ENCODE results near the gene FGA. TPM values are rescaled to one million over a fixed set of nuclear protein-coding genes. Genes with fewer than 3 reads are reported as not detected.
"Not testable (repeated sequence)": the region's sequence is repeated elsewhere in the genome, so short reads cannot be mapped to it uniquely, and the experiment has no call there.

Gene FGA
- total RNA-seq, 2 experiments from 2014 or later, result not detected

DNA sequence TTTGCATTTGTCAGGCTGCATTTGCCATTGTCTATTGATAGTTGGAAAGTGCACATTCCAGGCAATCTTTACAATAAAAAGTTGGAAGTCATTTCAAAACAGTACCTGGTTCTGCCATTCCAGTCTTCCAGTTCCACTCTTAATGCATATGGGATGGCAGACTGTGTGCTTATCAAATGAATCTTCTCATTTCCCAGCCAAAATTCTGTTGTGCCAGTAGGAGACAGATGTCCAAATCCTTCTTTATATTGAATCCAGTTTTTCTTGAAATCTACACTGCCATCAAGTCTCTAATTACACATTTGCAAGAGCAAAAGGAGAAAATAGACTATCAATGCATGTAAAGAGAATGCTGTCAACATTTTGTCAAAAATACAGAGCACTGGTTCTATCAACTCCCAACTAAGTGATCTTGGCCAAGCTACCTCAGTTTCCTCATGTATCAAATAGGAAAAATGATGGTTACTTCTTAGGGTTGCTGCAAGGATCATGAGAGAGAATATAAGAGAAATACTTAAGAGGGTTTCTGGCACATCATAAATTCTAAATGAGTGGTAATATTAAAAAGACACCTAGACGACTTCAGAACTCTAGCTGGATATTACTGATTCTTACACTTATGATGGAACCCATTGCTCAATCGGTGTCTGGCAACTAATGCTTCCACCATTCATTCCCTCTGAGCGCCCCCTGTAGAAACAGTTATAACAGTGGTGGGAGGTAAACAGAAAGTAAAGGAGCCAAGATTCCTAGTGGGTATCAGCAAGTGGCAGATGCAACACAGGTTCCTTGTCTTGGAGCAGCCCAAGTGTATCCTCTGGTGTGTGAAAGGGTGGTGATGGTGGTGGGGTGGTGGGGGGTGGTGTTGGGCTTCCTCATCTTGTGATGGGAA, 18.1 kb upstream of the FGA start:
- DNase-seq (no peak), ATAC-seq (no peak)
- Mint-ChIP-seq H3K36me3 (ENCODE audit: low read depth) (no peaks in the 10 kb centered on the region), H3K27ac (no peak overlapping the region), H3K9me3 (ENCODE audit: low read depth) (no peaks in the 10 kb centered on the region), H3K4me3 (no peak overlapping the region), H3K4me1 (no peaks in the 10 kb centered on the region), H3K27me3 (peaks cover 16% of the 10 kb centered on the region)
- ChIA-PET CTCF (interaction anchor here (0.9 to 2.3 kb wide), 3 partner anchors 10 to 55 kb away, joined by 3 to 12 read pairs (median 4); no protein-coding TSS in a partner anchor), POLR2A (no interaction called here)
- intact Hi-C loops (cut with DNase I, micrococcal nuclease), result no loop called here

DNA sequence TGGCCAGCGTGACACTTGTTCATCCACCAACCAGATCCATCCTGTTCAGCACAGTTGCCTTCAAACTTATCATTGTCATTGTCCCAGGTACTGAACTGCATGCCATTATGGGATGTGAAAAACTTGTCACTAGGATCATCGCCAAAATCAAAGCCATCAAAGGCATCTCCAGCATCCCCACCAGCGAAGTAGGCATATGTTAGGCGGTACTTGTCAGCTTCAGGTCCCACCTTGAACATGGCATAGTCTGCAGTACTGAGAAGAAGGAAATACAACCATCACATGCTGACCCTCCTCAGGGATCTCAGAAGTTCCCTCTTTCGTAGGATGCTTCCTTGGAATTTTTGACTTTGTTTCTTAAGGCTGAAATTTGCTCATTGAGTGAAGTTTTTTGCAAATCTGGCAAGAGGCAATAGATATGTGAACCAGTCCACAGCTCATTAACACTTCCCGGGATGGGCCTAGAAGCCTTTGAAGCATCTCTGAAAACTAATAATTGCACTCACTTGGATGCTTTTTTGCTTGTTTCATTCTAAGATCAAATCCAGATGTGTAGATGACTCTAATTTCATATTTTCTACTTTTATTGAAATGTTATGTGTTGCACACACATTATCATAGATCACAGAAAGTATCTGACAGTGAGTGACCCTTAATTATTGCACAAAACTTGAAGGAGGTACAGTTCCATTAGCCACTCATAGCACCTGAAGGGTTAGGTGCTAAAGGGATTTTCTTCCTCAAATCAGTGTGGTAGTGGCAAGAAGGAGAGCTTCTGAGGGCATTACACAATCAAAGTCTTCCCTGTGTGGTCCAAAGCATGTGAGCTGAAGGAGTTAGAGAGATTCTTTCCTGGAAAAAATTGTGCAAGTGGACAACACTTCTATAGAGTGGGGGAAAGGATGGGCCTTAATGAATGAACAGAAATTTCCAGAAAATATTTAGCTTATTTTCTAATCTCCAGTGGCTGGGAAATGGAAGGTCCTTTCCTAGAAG, 16.5 kb upstream of the FGA start:
- peaks cover 18% of the 10 kb centered on the region for H3K27me3 Mint-ChIP-seq

DNA sequence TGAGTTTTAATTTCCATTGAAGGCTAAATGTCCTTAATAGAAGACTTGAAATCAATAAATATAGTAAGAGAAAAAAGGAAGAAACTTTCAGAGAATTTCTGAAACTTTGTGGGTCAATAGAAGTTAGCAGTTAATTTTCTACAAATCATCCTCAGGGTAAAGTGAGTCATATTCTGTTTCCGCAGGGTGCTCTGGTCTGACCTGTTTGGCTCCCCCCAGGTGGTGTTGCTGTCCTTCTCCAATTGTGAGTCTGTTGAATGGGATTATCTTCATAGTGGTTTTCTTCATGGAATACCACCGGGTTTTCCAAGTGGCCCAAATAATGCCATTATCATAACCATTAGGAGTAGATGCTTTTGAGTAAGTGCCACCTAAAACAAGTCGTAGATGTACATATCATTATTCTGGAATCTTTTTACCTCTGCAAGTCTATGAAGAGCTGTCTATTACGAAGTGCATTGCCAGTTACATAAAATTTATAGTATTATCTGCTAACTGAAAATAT, 14.2 kb upstream of the FGA start:
- Mint-ChIP-seq H3K4me3 (no peak overlapping the region), H3K9me3 (ENCODE audit: low read depth) (no peaks in the 10 kb centered on the region), H3K4me1 (peaks cover 4% of the 10 kb centered on the region), H3K27ac (no peak overlapping the region), H3K36me3 (ENCODE audit: low read depth) (no peaks in the 10 kb centered on the region), H3K27me3 (peaks cover 18% of the 10 kb centered on the region)
- intact Hi-C loops (cut with DNase I, micrococcal nuclease), result no loop called here
- DNase-seq, result no peak
- CTCF ChIA-PET, result no interaction called here
- ATAC-seq, result no peak
- POLR2A ChIA-PET, result no interaction called here

More for the DNA sequence above, 16.5 kb upstream of the FGA start:
- POLR2A ChIA-PET, result no interaction called here
- CTCF ChIA-PET, result interaction anchor here (0.5 to 0.9 kb wide), 2 partner anchors 48 to 58 kb away, joined by 3 read pairs; no protein-coding TSS in a partner anchor
- no peaks in the 10 kb centered on the region for H3K36me3 Mint-ChIP-seq (ENCODE audit: low read depth)
- no peaks in the 10 kb centered on the region for H3K9me3 Mint-ChIP-seq (ENCODE audit: low read depth)
- no peaks in the 10 kb centered on the region for H3K4me1 Mint-ChIP-seq
- ATAC-seq (no peak), DNase-seq (no peak)
- intact Hi-C loops (cut with DNase I, micrococcal nuclease), result no loop called here
- H3K27ac Mint-ChIP-seq, result no peak overlapping the region
- no peak overlapping the region for H3K4me3 Mint-ChIP-seq

DNA sequence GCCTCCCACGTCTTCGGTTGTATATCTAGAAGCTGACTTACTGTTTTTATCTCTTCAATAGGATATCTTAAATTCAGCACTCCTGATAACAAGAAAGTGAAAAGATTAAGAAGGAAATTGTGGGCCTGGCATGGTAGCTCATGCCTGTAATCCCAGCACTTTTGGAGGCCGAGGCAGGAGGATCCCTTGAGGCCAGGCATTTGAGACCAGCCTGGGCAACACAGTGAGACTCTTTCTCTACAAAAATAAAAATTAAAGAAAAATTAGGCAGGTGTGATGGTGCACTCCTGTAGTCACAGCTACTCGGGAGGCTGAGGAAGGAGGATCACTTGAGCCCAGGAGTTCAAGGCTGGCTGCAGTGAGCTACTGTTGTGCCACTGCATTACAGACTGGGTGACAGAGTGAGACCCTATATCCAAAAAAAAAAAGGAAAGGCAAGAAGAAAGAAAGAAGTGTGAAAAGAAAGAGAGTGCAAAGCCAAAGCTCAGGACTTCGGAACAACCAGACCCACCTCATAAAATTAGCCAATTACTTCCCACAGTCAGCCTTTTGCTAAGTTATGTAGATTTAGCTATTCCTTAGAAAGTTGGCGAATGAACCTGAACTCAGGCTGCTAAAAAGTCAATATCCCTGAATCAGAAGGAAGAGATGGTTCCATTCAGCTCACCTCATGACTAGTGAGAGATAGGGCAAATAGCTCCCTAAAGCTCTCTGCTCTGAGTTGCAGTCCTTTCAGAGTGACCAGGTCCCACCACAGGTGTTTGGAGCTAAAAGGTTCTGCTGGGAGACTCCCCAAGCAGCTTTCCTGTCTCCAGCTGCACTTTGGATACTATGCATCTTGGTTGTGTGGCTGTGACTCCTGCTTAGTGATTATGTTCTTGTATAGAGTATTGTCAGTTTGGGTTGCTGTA, 12.7 kb upstream of the FGA start:
- no peak overlapping the region for H3K4me3 Mint-ChIP-seq
- no peaks in the 10 kb centered on the region for H3K36me3 Mint-ChIP-seq (ENCODE audit: low read depth)
- H3K4me1 Mint-ChIP-seq, result peaks cover 4% of the 10 kb centered on the region
- peaks cover 10% of the 10 kb centered on the region for H3K27me3 Mint-ChIP-seq
- H3K27ac Mint-ChIP-seq, result no peak overlapping the region
- H3K9me3 Mint-ChIP-seq (ENCODE audit: low read depth), result no peaks in the 10 kb centered on the region
- POLR2A ChIA-PET, result interaction anchor here (0.7 kb wide), 1 partner anchor 20 kb away, joined by 4 read pairs; no protein-coding TSS in a partner anchor
- intact Hi-C loops (cut with DNase I, micrococcal nuclease), result no loop called here
- CTCF ChIA-PET, result interaction anchor here (0.6 to 1.4 kb wide), 4 partner anchors 16 to 45 kb away, joined by 3 to 4 read pairs (median 4); no protein-coding TSS in a partner anchor
- no peak for DNase-seq
- ATAC-seq, result no peak

DNA sequence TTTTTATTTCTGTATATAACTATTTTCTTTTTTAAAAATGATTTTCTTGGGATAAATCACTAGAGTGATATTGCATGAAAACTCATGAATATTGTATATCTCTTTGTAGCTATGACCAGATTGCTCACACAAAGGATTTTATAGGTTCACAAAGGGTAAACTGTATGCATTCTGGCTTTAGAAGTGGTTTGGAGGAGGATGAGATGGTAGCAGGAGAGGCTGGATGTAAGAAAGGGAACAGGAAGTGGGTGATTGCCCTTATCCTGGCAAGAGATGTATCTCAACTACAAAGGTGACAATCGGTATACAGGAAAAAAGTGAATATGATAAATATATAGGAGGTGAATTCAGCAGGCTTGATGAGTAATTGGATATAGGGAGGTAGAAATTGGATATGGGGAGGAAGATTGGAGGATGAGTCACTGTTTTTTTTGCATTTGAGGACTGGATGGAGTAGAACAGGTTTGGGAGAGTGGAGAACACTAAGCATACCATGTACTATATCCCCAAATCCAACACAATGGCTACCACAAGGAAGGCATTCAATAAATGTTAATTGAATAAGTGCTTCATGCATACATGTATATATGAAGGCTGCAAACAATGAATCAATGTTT, 12.0 kb upstream of the FGA start:
- DNase-seq (no peak), ATAC-seq (no peak)
- H3K9me3 Mint-ChIP-seq (ENCODE audit: low read depth), result no peaks in the 10 kb centered on the region
- no peak overlapping the region for H3K4me3 Mint-ChIP-seq
- H3K4me1 Mint-ChIP-seq, result peaks cover 4% of the 10 kb centered on the region
- POLR2A ChIA-PET, result no interaction called here
- intact Hi-C loops (cut with DNase I, micrococcal nuclease), result no loop called here
- no peak overlapping the region for H3K27ac Mint-ChIP-seq
- CTCF ChIA-PET, result interaction anchor here (1.3 to 1.4 kb wide), 2 partner anchors 15 to 24 kb away, joined by 3 to 4 read pairs; no protein-coding TSS in a partner anchor
- peaks cover 12% of the 10 kb centered on the region for H3K27me3 Mint-ChIP-seq
- no peaks in the 10 kb centered on the region for H3K36me3 Mint-ChIP-seq (ENCODE audit: low read depth)

DNA sequence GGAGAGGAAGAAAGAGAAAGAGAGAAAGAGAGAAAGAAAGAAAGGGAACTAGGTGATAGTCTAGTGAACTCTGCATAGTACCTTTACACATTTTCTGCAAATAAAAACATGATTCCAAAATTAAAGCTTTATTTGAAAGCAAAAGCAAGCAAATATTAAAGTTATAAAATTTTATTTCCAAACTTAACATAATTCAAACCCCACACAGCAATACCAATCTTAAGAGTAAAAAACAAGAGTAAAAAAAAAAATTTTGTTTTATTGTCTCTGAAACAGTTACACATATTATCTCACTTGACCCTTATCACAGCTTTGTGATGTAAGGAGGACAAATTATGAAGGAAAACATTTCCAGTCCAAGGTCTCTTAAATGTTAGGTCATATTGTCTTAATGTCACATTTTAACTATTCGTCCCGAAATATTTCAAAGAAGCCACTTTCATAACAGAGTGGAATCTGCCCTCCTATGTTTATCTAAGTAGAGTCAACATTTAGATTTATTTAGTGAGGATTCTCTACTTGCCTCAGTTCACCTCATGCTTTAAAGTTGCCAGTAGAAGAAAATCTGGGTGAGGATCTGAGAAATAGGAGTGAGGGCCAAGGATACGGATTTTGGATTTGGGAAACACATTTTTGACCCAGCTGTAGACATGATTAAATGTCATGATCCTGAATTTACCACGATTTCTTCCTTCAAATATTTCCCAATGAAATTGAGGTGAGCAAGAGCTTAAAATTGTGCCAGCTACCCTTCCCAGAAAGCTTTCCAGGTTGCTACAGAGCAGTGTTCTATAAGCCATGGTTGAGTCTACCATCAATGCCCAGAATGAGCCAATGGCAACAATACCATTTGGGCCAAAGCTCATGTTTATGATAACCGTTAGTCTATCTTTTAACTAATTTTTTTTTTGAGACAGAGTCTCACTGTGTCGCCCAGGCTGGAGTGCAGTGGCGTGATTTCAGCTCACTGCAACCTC, 7.5 kb upstream of the FGA start:
- no peak for DNase-seq
- Mint-ChIP-seq H3K36me3 (ENCODE audit: low read depth) (no peaks in the 10 kb centered on the region), H3K4me1 (peaks cover 4% of the 10 kb centered on the region), H3K27me3 (peaks cover 14% of the 10 kb centered on the region), H3K27ac (no peak overlapping the region), H3K9me3 (ENCODE audit: low read depth) (no peaks in the 10 kb centered on the region), H3K4me3 (no peak overlapping the region)
- ChIA-PET CTCF (no interaction called here), POLR2A (no interaction called here)
- intact Hi-C loops (cut with DNase I, micrococcal nuclease), result no loop called here
- ATAC-seq, result no peak

DNA sequence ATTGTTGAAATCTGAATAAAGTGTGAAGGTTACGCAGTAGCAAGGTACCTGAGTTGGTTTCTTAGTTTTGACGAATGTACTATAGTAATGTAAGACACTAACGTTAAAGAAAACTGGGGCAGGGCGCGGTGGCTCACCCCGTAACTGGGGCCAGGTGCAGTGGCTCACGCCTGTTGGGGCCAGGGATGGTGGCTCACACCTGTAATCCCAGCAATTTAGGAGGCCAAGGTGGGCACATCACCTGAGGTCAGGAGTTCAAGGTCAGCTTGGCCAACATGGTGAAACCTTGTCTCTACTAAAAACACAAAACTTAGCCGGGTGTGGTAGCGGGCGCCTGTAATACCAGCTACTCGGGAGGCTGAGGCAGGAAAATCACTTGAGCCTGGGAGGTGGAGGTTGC, 6.7 kb upstream of the FGA start:
- intact Hi-C loops (cut with DNase I, micrococcal nuclease); ATAC-seq; H3K4me3 Mint-ChIP-seq; POLR2A ChIA-PET; DNase-seq; CTCF ChIA-PET; H3K27ac Mint-ChIP-seq; H3K9me3 Mint-ChIP-seq (ENCODE audit: low read depth); H3K4me1 Mint-ChIP-seq; H3K36me3 Mint-ChIP-seq (ENCODE audit: low read depth): not testable (repeated sequence)
- H3K27me3 Mint-ChIP-seq, result peaks cover 12% of the 10 kb centered on the region

DNA sequence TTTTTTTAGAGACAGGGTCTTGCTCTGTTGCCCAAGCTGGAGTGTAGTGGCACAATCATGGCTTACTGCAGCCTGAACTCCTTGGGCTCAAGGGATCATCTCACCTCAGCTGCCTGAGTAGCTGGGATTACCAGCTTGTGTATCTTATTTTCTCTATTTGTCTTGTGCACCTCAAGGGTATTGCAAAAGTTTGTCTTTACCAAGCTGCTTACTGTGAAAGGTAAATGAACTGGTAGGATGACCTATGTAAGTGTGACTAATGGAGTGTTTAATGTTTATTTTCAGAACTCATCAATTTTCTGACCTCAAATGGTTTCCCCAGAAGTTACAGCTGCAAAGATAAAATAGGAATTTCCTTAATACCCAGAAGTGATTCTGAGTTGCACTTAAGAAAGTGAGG, 5.3 kb upstream of the FGA start:
- Mint-ChIP-seq H3K4me1 (peaks cover under 1% of the 10 kb centered on the region), H3K27ac (no peak overlapping the region), H3K36me3 (ENCODE audit: low read depth) (no peaks in the 10 kb centered on the region), H3K27me3 (peaks cover 17% of the 10 kb centered on the region), H3K4me3 (no peak overlapping the region), H3K9me3 (ENCODE audit: low read depth) (no peaks in the 10 kb centered on the region)
- ChIA-PET POLR2A (no interaction called here), CTCF (interaction anchor here (0.5 to 1.2 kb wide), 3 partner anchors 21 to 45 kb away, joined by 3 to 4 read pairs (median 3); no protein-coding TSS in a partner anchor)
- ATAC-seq, result no peak
- no peak for DNase-seq
- intact Hi-C loops (cut with DNase I, micrococcal nuclease), result no loop called here

DNA sequence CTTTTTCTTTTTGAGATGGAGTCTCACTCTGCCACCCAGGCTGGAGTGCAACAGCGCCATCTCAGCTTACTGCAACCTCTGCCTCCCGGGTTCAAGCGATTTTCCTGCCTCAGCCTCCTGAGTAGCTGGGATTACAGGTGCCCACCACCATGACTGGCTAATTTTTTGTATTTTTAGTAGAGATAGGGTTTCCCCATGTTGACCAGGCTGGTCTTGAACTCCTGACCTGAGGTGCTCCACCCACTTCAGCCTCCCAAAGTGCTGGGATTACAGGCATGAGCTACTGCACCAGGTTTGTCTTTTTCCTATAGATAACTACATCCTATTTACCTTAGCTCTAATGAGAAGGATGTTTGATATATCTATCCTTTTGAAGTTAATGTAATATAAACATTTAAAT, 3.8 kb upstream of the FGA start:
- peaks cover 23% of the 10 kb centered on the region for H3K27me3 Mint-ChIP-seq
- H3K4me1 Mint-ChIP-seq; H3K4me3 Mint-ChIP-seq; DNase-seq; intact Hi-C loops (cut with DNase I, micrococcal nuclease); H3K36me3 Mint-ChIP-seq (ENCODE audit: low read depth); ATAC-seq; POLR2A ChIA-PET; H3K27ac Mint-ChIP-seq; H3K9me3 Mint-ChIP-seq (ENCODE audit: low read depth): not testable (repeated sequence)
- CTCF ChIA-PET, result interaction anchor here (0.9 to 1.6 kb wide), 4 partner anchors 8 to 29 kb away, joined by 3 to 5 read pairs (median 4); no protein-coding TSS in a partner anchor
